VCaP (cell line): Measurements from ENCODE around the gene CRTC3.
"Not testable (repeated sequence)": the region's sequence is repeated elsewhere in the genome, so short reads cannot be mapped to it uniquely, and the experiment has no call there.

Experiments used
- H3K27ac ChIP-seq: fragments of 450-650 bp; 2 replicates; pipeline ENCODE4 v1.5.1; 2017
- TF ChIP-seq, protein P1 (sequence below): fragments of 450-650 bp; conservative IDR thresholded peaks from 2 replicates; pipeline ENCODE4 v1.5.1; 2017; ENCODE audit warnings: mild to moderate bottlenecking, moderate library complexity

CRTC3 gene

DNA sequence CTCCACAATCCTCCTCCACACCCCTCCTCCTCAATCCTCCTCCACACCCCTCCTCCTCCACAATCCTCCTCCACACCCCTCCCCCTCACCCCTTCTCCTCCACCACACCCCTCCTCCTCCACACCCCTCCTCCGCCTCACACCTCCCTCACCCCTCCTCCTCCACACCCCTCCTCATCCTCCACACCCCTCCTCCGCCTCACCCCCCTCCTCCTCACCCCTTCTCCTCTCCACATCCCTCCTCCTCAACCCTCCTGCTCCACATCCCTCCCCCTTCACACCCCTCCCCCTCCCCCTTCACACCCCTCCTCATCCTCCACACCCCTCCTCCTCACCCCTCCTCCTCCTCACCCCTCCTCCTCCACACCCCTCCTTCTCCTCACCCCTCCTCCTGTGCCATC lies 117.6 kb downstream of the CRTC3 start:
- TF ChIP-seq, protein P1, sequence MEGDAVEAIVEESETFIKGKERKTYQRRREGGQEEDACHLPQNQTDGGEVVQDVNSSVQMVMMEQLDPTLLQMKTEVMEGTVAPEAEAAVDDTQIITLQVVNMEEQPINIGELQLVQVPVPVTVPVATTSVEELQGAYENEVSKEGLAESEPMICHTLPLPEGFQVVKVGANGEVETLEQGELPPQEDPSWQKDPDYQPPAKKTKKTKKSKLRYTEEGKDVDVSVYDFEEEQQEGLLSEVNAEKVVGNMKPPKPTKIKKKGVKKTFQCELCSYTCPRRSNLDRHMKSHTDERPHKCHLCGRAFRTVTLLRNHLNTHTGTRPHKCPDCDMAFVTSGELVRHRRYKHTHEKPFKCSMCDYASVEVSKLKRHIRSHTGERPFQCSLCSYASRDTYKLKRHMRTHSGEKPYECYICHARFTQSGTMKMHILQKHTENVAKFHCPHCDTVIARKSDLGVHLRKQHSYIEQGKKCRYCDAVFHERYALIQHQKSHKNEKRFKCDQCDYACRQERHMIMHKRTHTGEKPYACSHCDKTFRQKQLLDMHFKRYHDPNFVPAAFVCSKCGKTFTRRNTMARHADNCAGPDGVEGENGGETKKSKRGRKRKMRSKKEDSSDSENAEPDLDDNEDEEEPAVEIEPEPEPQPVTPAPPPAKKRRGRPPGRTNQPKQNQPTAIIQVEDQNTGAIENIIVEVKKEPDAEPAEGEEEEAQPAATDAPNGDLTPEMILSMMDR, result no peak
- H3K27ac ChIP-seq, result peak overlapping the region; percentile 51; the same call in 1 of the 2 replicates

DNA sequence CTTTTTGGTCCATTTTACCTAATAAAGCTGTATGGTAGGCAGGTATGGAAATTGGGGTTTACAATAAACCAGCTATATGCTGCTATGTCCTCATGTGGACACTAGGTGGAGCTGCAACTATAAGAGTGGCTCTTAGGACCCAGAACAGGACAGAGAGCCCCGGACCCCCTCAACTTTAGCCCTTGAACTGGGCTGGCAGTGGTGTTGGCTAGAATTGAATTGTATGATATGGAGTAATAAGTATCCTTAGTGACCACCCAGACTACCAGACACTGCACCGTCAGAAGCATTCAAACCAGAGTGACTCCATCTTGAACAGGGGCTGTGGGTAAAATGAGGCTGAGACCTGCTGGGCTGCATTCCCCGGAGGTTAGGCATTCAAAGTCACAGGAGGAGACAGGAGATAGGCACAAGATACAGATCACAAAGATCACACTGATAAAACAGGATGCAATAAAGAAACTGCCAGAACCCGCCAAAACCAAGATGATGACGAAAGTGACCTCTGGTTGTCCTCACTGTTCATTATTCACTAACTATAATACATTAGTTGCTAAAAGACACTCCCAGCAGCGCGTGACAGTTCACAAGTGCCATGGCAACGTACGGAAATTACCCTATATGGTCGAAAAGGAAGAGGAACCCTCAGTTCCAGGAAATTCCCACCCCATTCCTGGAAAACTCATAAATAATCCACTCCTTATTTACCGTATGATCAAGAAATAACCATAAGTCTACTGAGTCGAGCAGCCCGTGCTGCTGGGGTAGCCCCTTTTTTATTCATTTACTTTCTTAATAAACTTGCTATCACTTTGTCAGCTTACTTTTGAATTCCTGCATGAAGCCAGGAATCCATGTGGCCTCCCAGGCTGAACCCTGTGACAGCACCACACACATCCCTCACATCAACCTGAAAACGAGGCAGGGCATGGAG lies 118.7 kb downstream of the CRTC3 start:
- peak overlapping the region; percentile 51 for H3K27ac ChIP-seq
- TF ChIP-seq, protein P1, result peak; percentile 96

DNA sequence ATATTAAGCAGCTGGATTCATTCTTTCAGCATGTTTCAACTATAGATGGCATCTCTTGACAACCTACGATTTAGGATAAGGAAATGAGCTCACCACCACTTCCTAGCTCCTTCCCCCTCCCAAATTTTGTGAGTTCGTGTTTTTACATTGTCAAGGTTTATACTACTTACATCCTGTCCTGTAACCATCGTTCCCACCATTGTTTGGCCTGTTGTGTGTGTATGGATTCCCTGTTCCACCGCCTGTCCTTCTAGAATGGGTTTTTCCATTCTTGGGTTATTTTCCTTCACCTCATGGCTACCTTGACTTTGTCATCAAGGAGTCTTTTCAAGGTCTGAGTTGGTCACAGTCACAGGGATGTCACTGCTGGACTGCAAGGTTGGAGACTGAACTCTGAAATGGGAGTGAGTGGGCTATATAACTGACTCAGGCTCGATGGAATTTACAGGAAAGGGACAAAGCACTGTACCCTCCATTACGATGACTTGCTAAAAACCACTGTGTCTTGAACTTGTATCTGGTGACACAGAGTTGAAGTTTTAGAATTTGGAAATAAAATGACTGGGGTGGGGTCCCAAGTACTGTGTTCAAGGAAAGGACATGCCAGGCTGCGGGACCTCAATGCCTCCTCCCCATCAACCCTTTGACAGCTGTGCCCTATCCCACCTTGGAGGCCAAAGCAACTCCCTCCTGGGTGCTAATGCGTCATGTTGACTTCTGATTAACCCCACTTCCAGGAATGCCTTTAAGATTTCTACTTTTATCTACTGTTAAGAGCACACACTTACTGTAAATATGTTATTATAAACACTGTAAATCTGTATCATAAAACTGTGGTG lies 120.6 kb downstream of the CRTC3 start:
- TF ChIP-seq, protein P1, result no peak
- no peak overlapping the region for H3K27ac ChIP-seq

DNA sequence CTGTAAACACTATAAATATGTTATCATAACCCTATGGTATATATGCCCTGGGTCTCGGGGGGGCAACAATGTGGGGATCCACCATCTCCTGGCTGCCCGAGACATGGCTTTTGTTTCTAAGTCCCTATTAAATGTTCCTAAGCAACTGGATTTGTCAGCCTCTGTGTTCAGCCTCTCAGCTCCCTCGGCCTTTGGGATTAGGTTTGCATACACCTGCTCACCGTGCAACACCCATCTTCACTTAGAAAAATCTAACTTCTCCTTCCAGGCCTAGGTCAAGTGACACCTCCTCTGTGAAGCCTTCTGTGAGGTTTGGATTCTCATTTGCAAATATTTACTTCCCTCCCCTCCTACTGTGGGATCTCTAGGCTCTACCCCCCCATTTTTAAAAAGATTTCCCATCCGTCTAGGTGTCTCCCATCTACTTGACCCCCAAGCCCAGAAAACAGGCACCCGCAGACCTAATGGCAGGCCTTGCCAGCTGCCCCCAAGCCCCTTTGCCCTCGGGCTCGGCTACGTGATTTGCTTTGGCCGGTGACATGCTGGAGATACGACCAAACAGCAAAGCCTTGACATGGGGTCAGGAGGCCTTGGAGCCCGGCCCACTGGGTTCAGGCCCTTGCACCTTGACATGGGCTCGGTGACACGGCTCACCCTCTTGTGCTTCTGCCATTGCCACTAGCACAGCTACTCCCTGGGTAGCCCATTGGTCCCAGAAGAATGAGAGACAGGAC lies 121.4 kb downstream of the CRTC3 start:
- no peak overlapping the region for H3K27ac ChIP-seq
- TF ChIP-seq, protein P1, result no peak

DNA sequence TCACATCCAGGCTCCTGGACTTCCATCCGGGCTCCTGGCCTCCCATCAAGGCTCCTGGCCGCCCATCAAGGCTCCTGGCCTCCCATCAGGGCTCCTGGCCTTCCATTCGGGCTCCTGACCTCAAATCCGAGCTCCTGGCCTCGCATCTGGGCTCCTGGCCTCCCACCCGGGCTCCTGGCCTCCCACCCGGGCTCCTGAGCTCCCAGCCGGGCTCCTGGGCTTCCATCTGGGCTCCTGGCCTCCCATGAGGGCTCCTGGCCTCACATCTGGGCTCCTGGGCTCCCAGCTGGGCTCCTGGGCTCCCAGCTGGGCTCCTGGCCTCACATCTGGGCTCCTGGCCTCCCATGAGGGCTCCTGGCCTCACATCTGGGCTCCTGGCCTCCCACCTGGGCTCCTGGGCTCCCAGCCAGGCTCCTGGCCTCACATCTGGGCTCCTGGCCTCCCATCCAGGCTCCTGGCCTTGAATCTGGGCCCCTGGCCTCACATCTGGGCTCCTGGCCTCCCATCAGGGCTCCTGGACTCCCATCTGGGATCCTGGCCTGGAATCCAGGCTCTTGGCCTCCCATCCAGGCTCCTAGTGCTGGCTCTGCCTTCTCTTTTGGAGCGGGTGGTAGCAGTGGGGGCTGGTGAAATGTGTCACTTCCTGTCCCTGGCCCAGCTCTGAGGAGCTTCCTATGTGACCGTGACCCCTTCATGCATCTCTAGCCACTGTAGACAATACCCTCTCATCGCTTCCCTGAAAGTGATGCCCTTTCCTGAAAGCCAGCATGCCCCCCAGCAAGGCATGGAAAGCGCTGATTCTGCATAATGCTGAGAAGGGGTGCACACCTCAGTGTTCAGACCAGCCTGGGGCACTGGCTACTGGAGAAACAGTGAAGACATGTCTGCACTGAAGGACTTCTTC lies 124.8 kb downstream of the CRTC3 start:
- TF ChIP-seq, protein P1, result no peak

DNA sequence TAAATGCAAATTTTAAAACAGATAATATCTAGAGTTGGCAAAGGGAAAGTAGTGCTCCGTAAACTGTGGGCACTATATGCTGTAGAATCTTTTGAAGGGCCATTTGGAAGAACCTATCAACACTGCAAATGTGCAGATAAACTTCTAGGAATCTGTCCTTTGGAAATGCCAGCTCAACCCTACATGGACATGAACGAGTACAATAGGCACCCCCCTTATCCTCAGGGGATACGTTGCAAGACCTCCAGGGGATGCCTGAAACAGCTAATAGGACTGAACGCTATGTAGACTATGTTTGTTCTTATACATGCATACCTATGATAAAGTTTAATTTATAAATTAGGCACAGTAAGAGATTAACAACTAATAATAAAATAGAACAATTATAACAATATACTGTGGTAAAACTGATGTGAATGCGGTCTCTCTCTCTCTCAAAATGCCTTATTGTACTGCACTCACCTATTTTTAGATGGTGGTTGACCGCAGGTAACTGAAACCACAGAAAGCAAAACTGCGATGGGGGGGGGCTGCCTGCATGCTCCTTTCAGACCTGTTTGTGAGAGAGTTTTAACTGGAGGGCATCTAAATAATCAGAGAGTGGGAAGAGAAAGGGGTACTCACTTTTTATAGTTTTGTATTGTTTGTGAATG lies 127.9 kb downstream of the CRTC3 start:
- H3K27ac ChIP-seq, result not testable (repeated sequence)

More for the DNA sequence above, 124.8 kb downstream of the CRTC3 start:
- no peak overlapping the region for H3K27ac ChIP-seq
